Parathyroid adenoma (tissue), 2 donors: ENCODE data around the gene ADAMTS3.

ENCODE experiments used
- H2AFZ ChIP-seq: fragments of 300-600 bp; sonication (generic); one replicate; pipeline ENCODE4 v1.7.0; 2017; ENCODE audit warnings: antibody characterized with exemption, mild to moderate bottlenecking
- H3K27ac ChIP-seq: fragments of 300-600 bp; sonication (generic); one replicate; pipeline ENCODE4 v1.7.0; 2017
- H3K27me3 ChIP-seq: fragments of 300-600 bp; sonication (generic); one replicate; pipeline ENCODE4 v1.7.0; 2017; ENCODE audit warnings: low read length; ENCODE audit not compliant: control insufficient read depth, insufficient read depth
- H3K36me3 ChIP-seq: fragments of 300-600 bp; sonication (generic); one replicate; pipeline ENCODE4 v1.7.0; 2017; ENCODE audit warnings: low read length; ENCODE audit not compliant: control insufficient read depth, insufficient read depth
- H3K4me1 ChIP-seq: fragments of 300-600 bp; sonication (generic); one replicate; pipeline ENCODE4 v1.7.0; 2017; ENCODE audit warnings: control low read depth
- H3K4me2 ChIP-seq: fragments of 300-600 bp; sonication (generic); one replicate; pipeline ENCODE4 v1.7.0; 2017; ENCODE audit warnings: low read length
- H3K4me3 ChIP-seq: fragments of 300-600 bp; sonication (generic); one replicate; pipeline ENCODE4 v1.7.0; 2017; ENCODE audit warnings: low read depth, low read length
- H3K79me2 ChIP-seq: fragments of 300-600 bp; sonication (generic); one replicate; pipeline ENCODE4 v1.7.0; 2017; ENCODE audit warnings: control low read depth
- H3K9ac ChIP-seq: fragments of 300-600 bp; sonication (generic); one replicate; pipeline ENCODE4 v1.7.0; 2017; ENCODE audit warnings: mild to moderate bottlenecking
- H3K9me3 ChIP-seq: fragments of 300-600 bp; sonication (generic); one replicate; pipeline ENCODE4 v1.7.0; 2017; ENCODE audit warnings: low read length; ENCODE audit not compliant: control insufficient read depth
- TF ChIP-seq, protein P1 (sequence below): fragments of 300-600 bp; sonication (generic); IDR thresholded peaks from one replicate; pipeline ENCODE4 v1.7.0; 2017; ENCODE audit warnings: antibody characterized with exemption, mild to moderate bottlenecking
- donor health status: primary hyperparathyroidism.

Gene ADAMTS3

DNA sequence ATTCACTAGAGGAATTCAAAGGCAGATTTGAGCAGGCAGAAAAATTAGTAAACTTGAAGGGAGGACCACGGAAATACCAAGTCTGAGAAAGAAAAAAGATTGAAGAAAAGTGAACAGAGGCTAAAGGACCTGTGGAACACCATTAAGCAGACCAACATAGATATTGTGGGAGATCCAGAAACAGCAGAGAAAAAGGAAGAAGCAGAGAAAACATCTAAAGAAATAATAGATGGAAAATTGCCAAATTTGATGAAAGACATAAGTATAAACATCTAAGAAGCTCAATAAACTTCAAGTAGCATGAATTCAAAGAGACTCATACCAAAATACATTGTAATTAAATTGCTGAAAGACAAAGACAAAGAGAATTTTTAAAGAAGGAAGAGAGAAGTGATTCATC is 31.0 kb downstream of the ADAMTS3 start:
- Histone ChIP-seq H3K4me1 (no peaks in the 10 kb centered on the region), H3K79me2 (no peaks in the 10 kb centered on the region), H2AFZ (no peak overlapping the region), H3K27me3 (no peaks in the 10 kb centered on the region), H3K4me2 (no peak overlapping the region), H3K27ac (no peak overlapping the region), H3K9ac (no peak overlapping the region), H3K4me3 (no peak overlapping the region), H3K9me3 (no peaks in the 10 kb centered on the region), H3K36me3 (no peaks in the 10 kb centered on the region)
- TF ChIP-seq, protein P1, sequence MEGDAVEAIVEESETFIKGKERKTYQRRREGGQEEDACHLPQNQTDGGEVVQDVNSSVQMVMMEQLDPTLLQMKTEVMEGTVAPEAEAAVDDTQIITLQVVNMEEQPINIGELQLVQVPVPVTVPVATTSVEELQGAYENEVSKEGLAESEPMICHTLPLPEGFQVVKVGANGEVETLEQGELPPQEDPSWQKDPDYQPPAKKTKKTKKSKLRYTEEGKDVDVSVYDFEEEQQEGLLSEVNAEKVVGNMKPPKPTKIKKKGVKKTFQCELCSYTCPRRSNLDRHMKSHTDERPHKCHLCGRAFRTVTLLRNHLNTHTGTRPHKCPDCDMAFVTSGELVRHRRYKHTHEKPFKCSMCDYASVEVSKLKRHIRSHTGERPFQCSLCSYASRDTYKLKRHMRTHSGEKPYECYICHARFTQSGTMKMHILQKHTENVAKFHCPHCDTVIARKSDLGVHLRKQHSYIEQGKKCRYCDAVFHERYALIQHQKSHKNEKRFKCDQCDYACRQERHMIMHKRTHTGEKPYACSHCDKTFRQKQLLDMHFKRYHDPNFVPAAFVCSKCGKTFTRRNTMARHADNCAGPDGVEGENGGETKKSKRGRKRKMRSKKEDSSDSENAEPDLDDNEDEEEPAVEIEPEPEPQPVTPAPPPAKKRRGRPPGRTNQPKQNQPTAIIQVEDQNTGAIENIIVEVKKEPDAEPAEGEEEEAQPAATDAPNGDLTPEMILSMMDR = no peak

DNA sequence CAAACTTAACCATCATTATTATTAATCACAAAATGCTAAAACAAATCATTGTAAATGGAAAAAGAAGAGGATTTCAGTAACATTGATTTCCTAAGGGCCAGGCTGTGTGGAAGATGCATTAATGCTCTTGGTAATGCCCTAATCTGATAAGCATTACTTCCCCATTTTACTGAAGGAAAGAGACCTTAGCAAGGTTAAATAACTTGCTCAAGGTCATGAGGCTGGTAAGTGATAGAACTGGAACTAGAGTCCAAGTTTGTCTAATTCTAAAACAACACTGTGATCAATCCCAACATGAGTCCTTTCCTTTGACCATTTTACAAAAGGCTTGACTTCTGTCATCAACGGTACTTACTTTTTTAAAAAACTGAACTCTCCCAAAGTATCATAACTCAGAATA is 32.6 kb downstream of the ADAMTS3 start:
- TF ChIP-seq, protein P1 = no peak
- no peaks in the 10 kb centered on the region for H3K4me1 ChIP-seq
- no peak overlapping the region for H3K27ac ChIP-seq
- no peaks in the 10 kb centered on the region for H3K9me3 ChIP-seq
- no peak overlapping the region for H2AFZ ChIP-seq
- H3K4me3 ChIP-seq = no peak overlapping the region
- no peak overlapping the region for H3K9ac ChIP-seq
- H3K36me3 ChIP-seq = no peaks in the 10 kb centered on the region
- H3K79me2 ChIP-seq = no peaks in the 10 kb centered on the region
- H3K27me3 ChIP-seq = no peaks in the 10 kb centered on the region
- H3K4me2 ChIP-seq = no peak overlapping the region

DNA sequence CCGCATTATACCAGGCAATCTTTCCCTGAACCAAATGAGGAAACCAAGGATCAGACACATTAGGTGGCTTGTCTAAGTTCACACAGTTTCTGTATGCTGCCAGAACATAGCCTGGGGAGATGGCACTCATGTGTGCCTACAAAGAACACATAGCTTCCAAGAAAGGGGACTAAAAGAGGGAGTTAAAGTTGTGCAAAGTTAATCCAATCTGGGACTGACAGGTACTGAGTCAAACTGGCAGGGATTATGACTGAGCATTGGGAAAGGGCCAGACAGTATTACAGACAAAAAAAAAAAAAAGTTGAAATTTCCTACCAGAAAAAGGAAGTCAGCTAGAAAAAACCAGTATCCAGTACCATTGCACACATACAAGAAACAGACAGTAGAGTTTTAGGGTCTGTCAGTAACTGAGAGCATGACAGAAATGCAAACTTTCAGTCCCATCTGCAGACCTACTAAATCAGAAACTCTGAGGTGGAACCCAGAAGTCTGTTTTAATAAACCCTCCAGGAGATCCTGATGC is 37.2 kb downstream of the ADAMTS3 start:
- H2AFZ ChIP-seq = no peak overlapping the region
- no peaks in the 10 kb centered on the region for H3K9me3 ChIP-seq
- H3K4me3 ChIP-seq = no peak overlapping the region
- TF ChIP-seq, protein P1 = no peak
- H3K79me2 ChIP-seq = no peaks in the 10 kb centered on the region
- no peaks in the 10 kb centered on the region for H3K4me1 ChIP-seq
- no peaks in the 10 kb centered on the region for H3K36me3 ChIP-seq
- no peak overlapping the region for H3K4me2 ChIP-seq
- H3K27ac ChIP-seq = no peak overlapping the region
- no peaks in the 10 kb centered on the region for H3K27me3 ChIP-seq
- no peak overlapping the region for H3K9ac ChIP-seq

DNA sequence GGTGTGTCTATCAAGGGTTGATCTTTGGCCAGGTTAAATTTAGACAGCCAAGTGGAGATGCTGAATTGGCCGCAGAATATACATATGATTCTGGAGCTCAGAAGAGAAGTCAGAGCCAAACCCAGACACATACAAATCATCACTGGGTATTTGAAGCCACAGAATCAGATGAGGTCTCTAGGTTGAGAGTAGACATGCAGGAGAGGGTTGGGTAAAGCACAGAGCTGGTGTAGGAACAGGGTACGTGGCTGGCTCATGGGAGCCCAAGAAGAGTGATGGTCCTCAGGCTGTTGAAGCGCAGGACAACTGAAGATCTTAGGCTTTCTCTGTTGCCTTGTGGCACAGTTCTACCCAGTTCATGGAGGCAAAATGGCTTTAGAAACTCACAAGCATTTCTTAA is 37.7 kb downstream of the ADAMTS3 start:
- Histone ChIP-seq H3K27ac (no peak overlapping the region), H3K9ac (no peak overlapping the region), H2AFZ (no peak overlapping the region), H3K4me2 (no peak overlapping the region), H3K4me3 (no peak overlapping the region), H3K79me2 (no peaks in the 10 kb centered on the region), H3K9me3 (no peaks in the 10 kb centered on the region), H3K36me3 (no peaks in the 10 kb centered on the region), H3K27me3 (no peaks in the 10 kb centered on the region), H3K4me1 (no peaks in the 10 kb centered on the region)
- TF ChIP-seq, protein P1 = no peak

DNA sequence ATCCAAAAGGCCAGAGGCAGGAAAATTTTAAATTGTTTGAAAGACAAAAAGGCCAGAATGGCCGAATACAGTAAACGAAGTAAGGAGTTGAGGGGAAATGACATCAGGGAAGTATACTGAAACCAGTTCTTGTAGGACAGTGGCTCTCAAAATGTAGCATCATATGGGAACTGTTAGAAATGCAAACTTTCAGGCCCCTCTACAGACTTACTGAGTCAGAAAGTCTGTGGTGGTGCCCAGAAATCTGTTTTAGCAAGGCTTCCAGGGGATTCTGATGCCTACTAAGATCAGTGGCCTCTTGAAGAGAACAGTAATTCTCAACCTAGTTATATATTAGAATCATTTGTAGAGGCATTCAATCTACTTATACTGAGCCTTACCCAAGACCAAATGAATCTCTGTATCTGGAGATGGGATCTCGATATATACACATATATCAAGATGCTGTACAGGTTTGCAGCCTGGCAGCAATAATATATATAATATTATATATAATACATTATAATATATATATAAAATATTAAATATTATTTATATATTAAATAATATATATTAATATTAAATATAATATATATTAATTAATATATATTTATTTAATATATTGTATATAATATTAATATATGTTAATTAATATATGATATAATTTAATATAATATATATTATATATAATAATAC is 39.7 kb downstream of the ADAMTS3 start:
- no peaks in the 10 kb centered on the region for H3K27me3 ChIP-seq
- no peaks in the 10 kb centered on the region for H3K9me3 ChIP-seq
- no peak overlapping the region for H3K4me3 ChIP-seq
- no peak overlapping the region for H3K4me2 ChIP-seq
- H3K9ac ChIP-seq = no peak overlapping the region
- no peaks in the 10 kb centered on the region for H3K79me2 ChIP-seq
- no peak overlapping the region for H2AFZ ChIP-seq
- H3K4me1 ChIP-seq = no peaks in the 10 kb centered on the region
- H3K27ac ChIP-seq = no peak overlapping the region
- H3K36me3 ChIP-seq = no peaks in the 10 kb centered on the region
- TF ChIP-seq, protein P1 = no peak
